Measurements from ENCODE around the gene HNRNPDL. TPM values are rescaled to one million over a fixed set of nuclear protein-coding genes. Genes with fewer than 3 reads are reported as not detected.

HNRNPDL gene
- total and polyA plus RNA-seq, 2 of the 13 experiments (the other 11 are each of a cell fraction or from before 2014, with no cell fraction given): 167 to 414 TPM

GRCh38 chr4:82381235-82381634 lies 49.0 kb downstream of the HNRNPDL start:
- ATAC-seq (peak; percentile 77), DNase-seq (ENCODE audit: low spot score) (no peak), FAIRE-seq (no peak)
- WGBS (ENCODE audit: low lambda C conversion rate): 76% methylated on average over 3 of the region's 3 CpGs
- no peak overlapping the region for H3K9ac ChIP-seq (ENCODE audit: insufficient read depth, low read depth, low read length)
- peaks cover 4% of the 10 kb centered on the region; the same call in 1 of the 2 replicates for H3K9me3 ChIP-seq (ENCODE audit: low read length)
- H4K20me1 ChIP-seq (ENCODE audit: insufficient read depth, low read length): no peaks in the 10 kb centered on the region
- ChIA-PET CTCF (ENCODE audit: low intra/inter-chr PET ratio, low total read pairs) (no interaction called here), POLR2A (no interaction called here)
- peaks cover 3% of the 10 kb centered on the region for H3K4me1 ChIP-seq (ENCODE audit: insufficient read depth, low read length)
- in situ Hi-C loops (cut with HindIII; ENCODE audit: extremely low pct_ligation_motif_present, low pct_unique_long_range_greater_than_20kb) (no loop called here), intact Hi-C loops (cut with micrococcal nuclease; ENCODE audit: unreplicated experiment) (no loop called here)
- no peak overlapping the region for H3K27ac ChIP-seq (ENCODE audit: extremely low read length, insufficient read depth, low read length)
- no peak for TF ChIP-seq ELK4 (CRISPR knock-in tag; IDR thresholded peaks at IDR 0.05; ENCODE audit: borderline replicate concordance)
- TF ChIP-seq CENPT (CRISPR knock-in tag; IDR thresholded peaks at IDR 0.05; ENCODE audit: low read depth): no peak
- TF ChIP-seq MEF2D (CRISPR knock-in tag; IDR thresholded peaks at IDR 0.05): no peak
- TF ChIP-seq NPAS2 (CRISPR knock-in tag; IDR thresholded peaks at IDR 0.05; ENCODE audit: borderline replicate concordance): no peak
- no peak for TF ChIP-seq ZKSCAN8 (CRISPR knock-in tag; IDR thresholded peaks at IDR 0.05; ENCODE audit: borderline replicate concordance)
- no peak for TF ChIP-seq ZNF383 (CRISPR knock-in tag; IDR thresholded peaks at IDR 0.05; ENCODE audit: borderline replicate concordance)
- TF ChIP-seq ZNF740 (CRISPR knock-in tag; IDR thresholded peaks at IDR 0.05): no peak
- no peak for TF ChIP-seq SMC3 (IDR thresholded peaks at IDR 0.05; ENCODE audit: low read length)
- TF ChIP-seq ZNF639 (CRISPR knock-in tag; conservative IDR thresholded peaks at IDR 0.05): no peak
- no peak for TF ChIP-seq PAWR (CRISPR knock-in tag; IDR thresholded peaks at IDR 0.05; ENCODE audit: borderline replicate concordance)
- TF ChIP-seq SMAD3 (CRISPR knock-in tag; IDR thresholded peaks at IDR 0.05): no peak
- no peak for TF ChIP-seq KDM5A (IDR thresholded peaks at IDR 0.05; ENCODE audit: borderline replicate concordance, low read length)
- TF ChIP-seq MLXIP (CRISPR knock-in tag; IDR thresholded peaks at IDR 0.05; ENCODE audit: borderline replicate concordance): no peak
- TF ChIP-seq ZMYM4 (CRISPR knock-in tag; IDR thresholded peaks at IDR 0.05): no peak
- no peak for TF ChIP-seq FOXK2 (IDR thresholded peaks at IDR 0.05)
- TF ChIP-seq DNMT1 (CRISPR knock-in tag; IDR thresholded peaks at IDR 0.05): no peak
- BruUV-seq (replicated peaks): no TSS peak
- H2AFZ ChIP-seq (ENCODE audit: low read length): no peak overlapping the region
- H3K27me3 ChIP-seq (ENCODE audit: control insufficient read depth in 1 of 2, insufficient read depth in 2 of 2, low read length in 2 of 2): no peaks in the 10 kb centered on the region
- H3K79me2 ChIP-seq (ENCODE audit: insufficient read depth, low read length): peaks cover 3% of the 10 kb centered on the region
- H3K4me2 ChIP-seq (ENCODE audit: low read depth, low read length): no peak overlapping the region
- H3K4me3 ChIP-seq (replicated peaks in 1 of 3; ENCODE audit: insufficient read depth in 1 of 3, low read depth in 2 of 3, low read length in 3 of 3): no peak overlapping the region
- no peaks in the 10 kb centered on the region for H3K36me3 ChIP-seq (replicated peaks in 1 of 2; ENCODE audit: control insufficient read depth in 1 of 2, insufficient read depth in 2 of 2, low read length in 2 of 2)
